ENCODE measurements around the gene STC2. TPM values are rescaled to one million over a fixed set of nuclear protein-coding genes. Genes with fewer than 3 reads are reported as not detected.

Gene STC2
- total and polyA plus RNA-seq, 2 experiments from 2014 or later = 65.2 to 138 TPM

DNA sequence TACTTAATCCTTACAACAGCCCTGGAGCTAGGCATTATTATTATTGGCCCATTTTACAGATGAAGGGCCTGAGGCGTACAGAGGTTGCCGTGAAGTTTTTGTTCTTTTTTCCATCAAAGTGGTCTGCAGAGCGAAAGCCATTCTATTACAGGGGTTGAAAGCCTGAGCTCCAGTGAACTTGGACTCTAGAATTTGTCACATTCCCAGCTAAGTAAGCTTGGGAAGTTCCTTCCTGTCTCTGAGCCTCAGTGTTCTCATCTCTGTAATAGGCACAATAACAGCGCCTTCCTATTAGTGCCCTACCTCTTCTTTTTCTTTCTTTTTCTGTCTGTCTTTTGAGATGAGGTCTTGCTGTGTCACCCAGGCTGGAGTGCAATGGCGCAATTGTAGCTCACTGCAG, 49.0 kb downstream of the STC2 start:
- Histone ChIP-seq H3K27me3 (no peaks in the 10 kb centered on the region), H3K9me3 (ENCODE audit: low read depth) (no peaks in the 10 kb centered on the region), H3K4me1 (ENCODE audit: low read depth) (peaks cover 29% of the 10 kb centered on the region), H3K4me3 (no peak overlapping the region), H3K27ac (peak overlapping the region; percentile 86), H3K36me3 (no peaks in the 10 kb centered on the region)
- no peak for DNase-seq (ENCODE audit: low read depth in 1 of 2, low spot score in 1 of 2)
- TF ChIP-seq, protein P1, sequence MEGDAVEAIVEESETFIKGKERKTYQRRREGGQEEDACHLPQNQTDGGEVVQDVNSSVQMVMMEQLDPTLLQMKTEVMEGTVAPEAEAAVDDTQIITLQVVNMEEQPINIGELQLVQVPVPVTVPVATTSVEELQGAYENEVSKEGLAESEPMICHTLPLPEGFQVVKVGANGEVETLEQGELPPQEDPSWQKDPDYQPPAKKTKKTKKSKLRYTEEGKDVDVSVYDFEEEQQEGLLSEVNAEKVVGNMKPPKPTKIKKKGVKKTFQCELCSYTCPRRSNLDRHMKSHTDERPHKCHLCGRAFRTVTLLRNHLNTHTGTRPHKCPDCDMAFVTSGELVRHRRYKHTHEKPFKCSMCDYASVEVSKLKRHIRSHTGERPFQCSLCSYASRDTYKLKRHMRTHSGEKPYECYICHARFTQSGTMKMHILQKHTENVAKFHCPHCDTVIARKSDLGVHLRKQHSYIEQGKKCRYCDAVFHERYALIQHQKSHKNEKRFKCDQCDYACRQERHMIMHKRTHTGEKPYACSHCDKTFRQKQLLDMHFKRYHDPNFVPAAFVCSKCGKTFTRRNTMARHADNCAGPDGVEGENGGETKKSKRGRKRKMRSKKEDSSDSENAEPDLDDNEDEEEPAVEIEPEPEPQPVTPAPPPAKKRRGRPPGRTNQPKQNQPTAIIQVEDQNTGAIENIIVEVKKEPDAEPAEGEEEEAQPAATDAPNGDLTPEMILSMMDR (IDR thresholded peaks at IDR 0.05; ENCODE audit: low read depth, low read length) = no peak

DNA sequence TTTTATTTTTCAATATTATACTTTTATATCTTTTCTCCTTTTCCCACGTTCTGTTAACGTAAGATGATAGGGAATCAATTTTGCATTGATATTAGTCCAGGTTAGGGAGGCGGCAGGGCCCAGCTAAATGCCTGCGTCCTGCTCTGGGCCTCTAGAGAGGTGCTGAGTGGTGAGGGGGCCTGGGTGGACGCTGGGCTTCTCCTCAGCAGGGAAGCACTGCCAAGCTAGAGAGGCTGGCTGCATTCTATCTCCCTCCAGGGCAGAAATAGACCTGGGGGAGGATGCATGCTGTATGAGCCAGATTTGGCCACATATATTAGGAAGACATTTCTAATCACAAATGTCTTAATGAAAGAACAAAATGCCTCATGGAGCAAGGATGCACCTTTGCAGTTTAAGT, 49.6 kb downstream of the STC2 start:
- Histone ChIP-seq H3K4me3 (no peak overlapping the region), H3K27ac (peak overlapping the region; percentile 86), H3K27me3 (no peaks in the 10 kb centered on the region), H3K4me1 (ENCODE audit: low read depth) (peaks cover 29% of the 10 kb centered on the region), H3K9me3 (ENCODE audit: low read depth) (no peaks in the 10 kb centered on the region), H3K36me3 (no peaks in the 10 kb centered on the region)
- peak in 1 of 2 donors; percentile 53 for DNase-seq (ENCODE audit: low read depth in 1 of 2, low spot score in 1 of 2)
- TF ChIP-seq, protein P1 (IDR thresholded peaks at IDR 0.05; ENCODE audit: low read depth, low read length) = no peak

DNA sequence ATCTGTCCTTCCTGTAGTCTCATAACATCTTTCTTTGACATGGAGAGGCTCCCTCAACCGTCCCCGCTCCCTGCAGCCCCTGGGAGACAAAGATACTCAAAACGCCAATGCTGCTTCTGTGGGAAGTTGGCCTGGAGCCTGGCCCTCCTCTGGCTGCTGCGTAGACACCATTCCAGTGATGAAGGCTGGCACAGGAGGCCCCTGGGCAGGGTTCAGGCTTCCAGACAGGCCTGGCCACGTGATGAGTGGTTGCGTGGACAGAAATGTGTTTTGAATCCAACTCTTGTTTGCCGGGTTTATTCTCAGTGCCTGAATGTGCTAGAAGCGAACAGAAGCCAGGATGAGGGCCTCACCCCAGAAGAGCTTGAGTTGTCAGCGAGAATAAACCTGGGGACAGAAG, 50.0 kb downstream of the STC2 start:
- Histone ChIP-seq H3K36me3 (no peaks in the 10 kb centered on the region), H3K4me3 (no peak overlapping the region), H3K9me3 (ENCODE audit: low read depth) (no peaks in the 10 kb centered on the region), H3K4me1 (ENCODE audit: low read depth) (peaks cover 29% of the 10 kb centered on the region), H3K27me3 (no peaks in the 10 kb centered on the region), H3K27ac (peak overlapping the region; percentile 86)
- peak in 1 of 2 donors; percentile 35 for DNase-seq (ENCODE audit: low read depth in 1 of 2, low spot score in 1 of 2)
- TF ChIP-seq, protein P1 (IDR thresholded peaks at IDR 0.05; ENCODE audit: low read depth, low read length) = no peak

DNA sequence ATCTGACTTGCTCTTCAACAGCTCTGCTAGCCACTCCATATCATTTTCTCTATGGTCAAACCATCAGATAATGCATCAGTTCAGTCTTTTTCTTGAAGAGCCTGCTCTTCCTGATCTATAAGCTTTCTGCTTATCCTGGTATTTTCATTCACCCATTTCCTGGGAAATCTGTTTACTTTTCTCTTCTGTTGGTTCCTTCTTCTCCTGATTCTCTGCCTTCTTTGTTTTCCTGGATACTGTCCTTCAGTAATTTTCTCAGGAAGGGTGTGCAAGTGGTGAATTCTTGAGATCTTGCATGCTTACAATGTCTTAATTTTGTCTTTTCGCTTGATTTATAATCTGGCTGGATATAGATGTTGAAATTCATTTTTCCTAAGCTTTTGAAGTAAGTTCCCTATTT, 53.4 kb downstream of the STC2 start:
- TF ChIP-seq, protein P1 (IDR thresholded peaks at IDR 0.05; ENCODE audit: low read depth, low read length) = no peak
- Histone ChIP-seq H3K4me3 (no peak overlapping the region), H3K27me3 (no peaks in the 10 kb centered on the region), H3K36me3 (no peaks in the 10 kb centered on the region), H3K9me3 (ENCODE audit: low read depth) (no peaks in the 10 kb centered on the region), H3K27ac (no peak overlapping the region), H3K4me1 (ENCODE audit: low read depth) (peaks cover 14% of the 10 kb centered on the region)
- no peak for DNase-seq (ENCODE audit: low read depth in 1 of 2, low spot score in 1 of 2)

DNA sequence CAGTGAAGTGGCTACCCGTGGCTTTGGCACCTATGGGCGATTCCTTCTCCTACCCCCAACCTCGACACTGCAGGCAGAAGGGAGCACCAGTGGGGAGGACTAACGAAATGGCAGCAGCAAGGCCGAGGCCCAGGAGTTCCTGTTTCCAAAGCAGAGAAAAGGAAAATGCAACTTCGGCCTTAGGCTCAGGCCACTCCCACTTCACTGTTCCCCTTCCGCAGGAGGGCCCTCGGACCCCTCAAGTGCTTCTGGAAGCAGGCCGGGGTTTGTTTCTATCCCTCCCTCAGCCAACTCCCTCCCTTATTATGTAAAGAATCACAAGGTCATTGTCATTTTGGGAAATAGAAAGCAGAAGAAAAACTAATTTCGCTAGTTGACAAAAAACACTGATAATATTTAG, 56.8 kb downstream of the STC2 start:
- H3K9me3 ChIP-seq (ENCODE audit: low read depth) = no peaks in the 10 kb centered on the region
- DNase-seq (ENCODE audit: low read depth in 1 of 2, low spot score in 1 of 2) = no peak

More for the DNA sequence above, 56.8 kb downstream of the STC2 start:
- no peaks in the 10 kb centered on the region for H3K27me3 ChIP-seq
- no peak overlapping the region for H3K27ac ChIP-seq
- H3K36me3 ChIP-seq = no peaks in the 10 kb centered on the region
- peaks cover 27% of the 10 kb centered on the region for H3K4me1 ChIP-seq (ENCODE audit: low read depth)
- H3K4me3 ChIP-seq = no peak overlapping the region
- TF ChIP-seq, protein P1 (IDR thresholded peaks at IDR 0.05; ENCODE audit: low read depth, low read length) = no peak
